ENCODE results near the gene TBCEL.

The TBCEL gene

GRCh38 chr11:121119440-121119839, 95.5 kb downstream of the TBCEL start:
- WGBS, 2 experiments (ENCODE audit: insufficient coverage in 2 of 2), result 88 to 92% methylated on average over 1 of the region's 1 CpG
- H3K27ac ChIP-seq (ENCODE audit: low read depth, low read length, severe bottlenecking), result no peak overlapping the region
- H3K4me3 ChIP-seq (ENCODE audit: extremely low read depth, insufficient read depth, low read length, poor library complexity, severe bottlenecking), result no peak overlapping the region
- H3K36me3 ChIP-seq (ENCODE audit: control insufficient read depth, insufficient read depth, low read length), result no peaks in the 10 kb centered on the region
- peaks cover 7% of the 10 kb centered on the region for H3K4me1 ChIP-seq (ENCODE audit: control insufficient read depth, insufficient read depth, low read length, poor library complexity, severe bottlenecking)
- peaks cover 26% of the 10 kb centered on the region for H3K9me3 ChIP-seq (ENCODE audit: control insufficient read depth, low read length)

GRCh38 chr11:121122328-121122727, 98.4 kb downstream of the TBCEL start:
- Histone ChIP-seq H3K9me3 (ENCODE audit: control insufficient read depth, low read length) (peaks cover 26% of the 10 kb centered on the region), H3K4me3 (ENCODE audit: extremely low read depth, insufficient read depth, low read length, poor library complexity, severe bottlenecking) (no peak overlapping the region), H3K27ac (ENCODE audit: low read depth, low read length, severe bottlenecking) (no peak overlapping the region), H3K4me1 (ENCODE audit: control insufficient read depth, insufficient read depth, low read length, poor library complexity, severe bottlenecking) (peaks cover 7% of the 10 kb centered on the region), H3K36me3 (ENCODE audit: control insufficient read depth, insufficient read depth, low read length) (no peaks in the 10 kb centered on the region)
- 80 to 100% methylated on average over 2 of the region's 3 CpGs for WGBS, 2 experiments (ENCODE audit: insufficient coverage in 2 of 2)

GRCh38 chr11:121123496-121124069, 99.7 kb downstream of the TBCEL start:
- H3K36me3 ChIP-seq (ENCODE audit: control insufficient read depth, insufficient read depth, low read length), result no peaks in the 10 kb centered on the region
- no peak overlapping the region for H3K27ac ChIP-seq (ENCODE audit: low read depth, low read length, severe bottlenecking)
- WGBS, 2 experiments (ENCODE audit: insufficient coverage in 2 of 2), result 82 to 87% methylated on average over 6 of the region's 6 CpGs
- no peak overlapping the region for H3K4me3 ChIP-seq (ENCODE audit: extremely low read depth, insufficient read depth, low read length, poor library complexity, severe bottlenecking)
- H3K9me3 ChIP-seq (ENCODE audit: control insufficient read depth, low read length), result peaks cover 26% of the 10 kb centered on the region
- no peaks in the 10 kb centered on the region for H3K4me1 ChIP-seq (ENCODE audit: control insufficient read depth, insufficient read depth, low read length, poor library complexity, severe bottlenecking)

- peaks cover 9% of the 10 kb centered on the region for H3K9me3 ChIP-seq (ENCODE audit: control insufficient read depth, low read length)
- H3K4me3 ChIP-seq (ENCODE audit: extremely low read depth, insufficient read depth, low read length, poor library complexity, severe bottlenecking), result no peak overlapping the region
- no peaks in the 10 kb centered on the region for H3K4me1 ChIP-seq (ENCODE audit: control insufficient read depth, insufficient read depth, low read length, poor library complexity, severe bottlenecking)
- no peak overlapping the region for H3K27ac ChIP-seq (ENCODE audit: low read depth, low read length, severe bottlenecking)
- H3K36me3 ChIP-seq (ENCODE audit: control insufficient read depth, insufficient read depth, low read length), result no peaks in the 10 kb centered on the region
- 94 to 96% methylated on average over 28 to 29 of the region's 30 CpGs for WGBS, 2 experiments (ENCODE audit: insufficient coverage in 2 of 2)
These were observed 103.9 kb downstream of the TBCEL start for GRCh38 chr11:121127809-121128208.

- H3K9me3 ChIP-seq (ENCODE audit: control insufficient read depth, low read length), result no peaks in the 10 kb centered on the region
- no peak overlapping the region for H3K4me3 ChIP-seq (ENCODE audit: extremely low read depth, insufficient read depth, low read length, poor library complexity, severe bottlenecking)
- H3K4me1 ChIP-seq (ENCODE audit: control insufficient read depth, insufficient read depth, low read length, poor library complexity, severe bottlenecking), result no peaks in the 10 kb centered on the region
- H3K36me3 ChIP-seq (ENCODE audit: control insufficient read depth, insufficient read depth, low read length), result no peaks in the 10 kb centered on the region
- H3K27ac ChIP-seq (ENCODE audit: low read depth, low read length, severe bottlenecking), result no peak overlapping the region
- WGBS, 2 experiments (ENCODE audit: insufficient coverage in 2 of 2), result 91 to 94% methylated on average over 25 to 28 of the region's 29 CpGs
These were observed 105.7 kb downstream of the TBCEL start for GRCh38 chr11:121129362-121130340.

- Histone ChIP-seq H3K4me3 (ENCODE audit: extremely low read depth, insufficient read depth, low read length, poor library complexity, severe bottlenecking) (no peak overlapping the region), H3K9me3 (ENCODE audit: control insufficient read depth, low read length) (no peaks in the 10 kb centered on the region), H3K36me3 (ENCODE audit: control insufficient read depth, insufficient read depth, low read length) (no peaks in the 10 kb centered on the region), H3K4me1 (ENCODE audit: control insufficient read depth, insufficient read depth, low read length, poor library complexity, severe bottlenecking) (no peaks in the 10 kb centered on the region), H3K27ac (ENCODE audit: low read depth, low read length, severe bottlenecking) (no peak overlapping the region)
- WGBS, 2 experiments (ENCODE audit: insufficient coverage in 2 of 2), result 92 to 93% methylated on average over 2 to 3 of the region's 6 CpGs
These were observed 107.8 kb downstream of the TBCEL start for GRCh38 chr11:121131656-121132055.

GRCh38 chr11:121132211-121132976, 108.5 kb downstream of the TBCEL start:
- Histone ChIP-seq H3K4me3 (ENCODE audit: extremely low read depth, insufficient read depth, low read length, poor library complexity, severe bottlenecking) (no peak overlapping the region), H3K27ac (ENCODE audit: low read depth, low read length, severe bottlenecking) (no peak overlapping the region), H3K36me3 (ENCODE audit: control insufficient read depth, insufficient read depth, low read length) (no peaks in the 10 kb centered on the region), H3K9me3 (ENCODE audit: control insufficient read depth, low read length) (no peaks in the 10 kb centered on the region), H3K4me1 (ENCODE audit: control insufficient read depth, insufficient read depth, low read length, poor library complexity, severe bottlenecking) (no peaks in the 10 kb centered on the region)
- WGBS, 2 experiments (ENCODE audit: insufficient coverage in 2 of 2), result 93 to 94% methylated on average over 7 to 8 of the region's 13 CpGs

GRCh38 chr11:121134741-121135312, 110.9 kb downstream of the TBCEL start:
- no peak overlapping the region for H3K27ac ChIP-seq (ENCODE audit: low read depth, low read length, severe bottlenecking)
- H3K36me3 ChIP-seq (ENCODE audit: control insufficient read depth, insufficient read depth, low read length), result no peaks in the 10 kb centered on the region
- H3K9me3 ChIP-seq (ENCODE audit: control insufficient read depth, low read length), result no peaks in the 10 kb centered on the region
- no peaks in the 10 kb centered on the region for H3K4me1 ChIP-seq (ENCODE audit: control insufficient read depth, insufficient read depth, low read length, poor library complexity, severe bottlenecking)
- 87 to 97% methylated on average over 7 to 10 of the region's 10 CpGs for WGBS, 2 experiments (ENCODE audit: insufficient coverage in 2 of 2)
- H3K4me3 ChIP-seq (ENCODE audit: extremely low read depth, insufficient read depth, low read length, poor library complexity, severe bottlenecking), result no peak overlapping the region

GRCh38 chr11:121137005-121137404, 113.1 kb downstream of the TBCEL start:
- H3K36me3 ChIP-seq (ENCODE audit: control insufficient read depth, insufficient read depth, low read length), result no peaks in the 10 kb centered on the region
- H3K4me1 ChIP-seq (ENCODE audit: control insufficient read depth, insufficient read depth, low read length, poor library complexity, severe bottlenecking), result no peaks in the 10 kb centered on the region
- H3K4me3 ChIP-seq (ENCODE audit: extremely low read depth, insufficient read depth, low read length, poor library complexity, severe bottlenecking), result no peak overlapping the region
- 90 to 99% methylated on average over 11 of the region's 11 CpGs for WGBS, 2 experiments (ENCODE audit: insufficient coverage in 2 of 2)
- H3K27ac ChIP-seq (ENCODE audit: low read depth, low read length, severe bottlenecking), result no peak overlapping the region
- no peaks in the 10 kb centered on the region for H3K9me3 ChIP-seq (ENCODE audit: control insufficient read depth, low read length)

GRCh38 chr11:121138259-121138658, 114.4 kb downstream of the TBCEL start:
- WGBS, 2 experiments (ENCODE audit: insufficient coverage in 2 of 2), result 77 to 89% methylated on average over 5 of the region's 5 CpGs
- no peaks in the 10 kb centered on the region for H3K36me3 ChIP-seq (ENCODE audit: control insufficient read depth, insufficient read depth, low read length)
- no peaks in the 10 kb centered on the region for H3K9me3 ChIP-seq (ENCODE audit: control insufficient read depth, low read length)
- H3K4me3 ChIP-seq (ENCODE audit: extremely low read depth, insufficient read depth, low read length, poor library complexity, severe bottlenecking), result no peak overlapping the region
- H3K4me1 ChIP-seq (ENCODE audit: control insufficient read depth, insufficient read depth, low read length, poor library complexity, severe bottlenecking), result no peaks in the 10 kb centered on the region
- no peak overlapping the region for H3K27ac ChIP-seq (ENCODE audit: low read depth, low read length, severe bottlenecking)
